Stimulated activated CD4-positive, alpha-beta T cell treated with anti-CD3 and anti-CD28 coated beads, Interleukin-12 subunit alpha, Interleukin-12 subunit beta, amount 100 ng/mL, for 24 hours (primary cell): Measurements from ENCODE around the gene TSEN2.
"Not testable (repeated sequence)": the region's sequence is repeated elsewhere in the genome, so short reads cannot be mapped to it uniquely, and the experiment has no call there.

Experiments
- DNase-seq, 2 experiments: peaks; one replicate each; pipeline ENCODE4 v3.0.0-alpha.2; 2020; ENCODE audit warnings: low read depth in 2 of 2

TSEN2 gene

DNA sequence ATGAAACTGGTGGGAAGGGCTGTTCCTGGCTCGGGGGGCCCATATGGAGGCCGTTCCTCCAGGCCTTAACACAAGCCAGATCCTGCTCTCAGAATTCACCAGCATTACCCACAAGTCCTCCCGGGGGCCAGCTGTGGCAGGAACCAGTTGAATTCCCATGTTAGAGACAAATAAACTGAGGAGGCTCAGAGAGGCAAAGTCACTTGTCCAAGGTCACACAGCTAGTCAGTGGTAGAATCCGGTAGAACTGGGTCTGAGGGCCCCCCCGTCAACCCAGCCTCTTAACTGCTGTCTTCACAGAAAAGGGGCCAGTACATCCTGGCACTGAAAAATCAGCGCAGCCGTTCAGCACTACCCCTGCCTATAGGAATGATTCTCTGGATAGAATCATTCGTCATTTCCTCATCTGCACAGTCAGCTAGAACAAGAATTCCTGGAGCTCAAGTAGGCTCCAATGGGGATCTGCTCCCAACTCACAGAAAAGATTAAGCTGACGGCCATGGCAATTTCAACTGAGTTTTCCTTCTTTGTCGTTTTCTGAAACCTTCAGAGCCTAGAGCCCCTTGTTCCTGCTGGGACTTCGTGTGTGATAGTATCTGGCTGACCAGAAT, 12.2 kb upstream of the TSEN2 start:
- DNase-seq, result no peak

DNA sequence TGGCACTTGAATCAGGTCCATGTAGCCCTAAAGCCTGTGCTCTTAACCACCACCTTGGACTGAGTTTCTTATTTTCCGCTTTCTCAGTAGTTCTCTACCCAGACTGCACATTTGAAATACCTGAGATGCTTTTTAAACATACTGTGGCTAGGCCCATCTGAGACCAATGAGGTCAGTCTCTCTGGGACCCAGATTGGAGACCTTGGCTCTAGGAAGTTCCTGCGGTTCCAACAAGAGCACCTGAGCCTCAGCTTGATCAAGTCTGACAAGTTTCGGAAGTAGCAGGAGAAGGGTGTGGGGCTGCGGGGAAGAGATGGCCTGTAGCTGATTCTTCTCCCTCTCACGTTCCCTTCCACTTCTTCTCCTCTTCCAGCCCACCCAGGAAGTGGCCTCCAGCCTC, 11.5 kb upstream of the TSEN2 start:
- no peak for DNase-seq

DNA sequence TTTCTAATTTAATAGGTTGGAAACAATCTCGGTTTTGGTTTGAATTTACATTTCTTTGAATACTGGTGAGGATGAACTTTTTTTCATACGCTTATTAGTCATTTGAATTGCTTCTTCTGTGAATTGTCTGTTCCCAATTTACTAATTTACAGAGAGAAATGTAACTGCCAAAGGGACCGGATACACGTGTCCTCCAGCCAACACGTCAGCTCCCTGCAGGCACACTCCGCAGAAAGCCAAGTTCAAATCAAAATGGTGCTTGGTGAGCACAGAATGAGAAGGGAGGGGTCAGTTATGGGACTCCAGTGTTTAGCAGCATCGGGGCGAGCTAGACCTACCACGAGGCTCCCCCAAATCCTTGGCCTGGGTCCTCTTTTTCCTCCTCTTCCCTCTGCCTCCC, 10.8 kb upstream of the TSEN2 start:
- DNase-seq, result no peak

DNA sequence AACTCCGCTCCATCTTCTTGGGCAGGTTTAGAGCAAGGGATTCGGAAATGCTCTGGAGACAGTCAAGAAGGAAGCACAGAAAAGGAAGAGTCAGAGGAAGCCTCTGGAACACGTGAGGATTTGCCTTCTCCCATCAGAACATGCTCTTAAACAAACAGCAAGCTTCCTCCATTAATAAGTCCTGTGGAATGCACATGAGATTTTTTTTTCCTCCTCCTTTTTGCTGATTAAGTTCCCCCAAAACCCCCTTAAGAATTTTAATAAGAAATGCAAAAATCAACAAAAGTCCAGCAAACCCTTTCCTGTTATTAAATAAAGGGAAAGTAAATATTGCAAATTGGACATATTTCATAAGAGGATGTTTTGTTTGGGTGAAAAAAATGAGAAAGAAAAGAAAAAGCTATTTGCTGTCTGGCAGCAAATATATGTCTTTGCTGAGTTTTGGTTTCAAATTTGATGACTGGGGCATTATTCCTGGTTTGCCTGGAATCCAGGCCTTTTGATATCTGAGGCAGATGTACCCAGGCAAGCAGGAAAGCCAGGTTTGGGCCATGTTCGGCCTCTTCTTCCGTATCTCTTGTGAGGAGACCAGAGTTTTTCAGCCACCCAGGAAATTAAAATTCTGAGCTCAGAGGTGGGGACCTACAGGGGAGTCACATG, 7.9 kb upstream of the TSEN2 start:
- no peak for DNase-seq

DNA sequence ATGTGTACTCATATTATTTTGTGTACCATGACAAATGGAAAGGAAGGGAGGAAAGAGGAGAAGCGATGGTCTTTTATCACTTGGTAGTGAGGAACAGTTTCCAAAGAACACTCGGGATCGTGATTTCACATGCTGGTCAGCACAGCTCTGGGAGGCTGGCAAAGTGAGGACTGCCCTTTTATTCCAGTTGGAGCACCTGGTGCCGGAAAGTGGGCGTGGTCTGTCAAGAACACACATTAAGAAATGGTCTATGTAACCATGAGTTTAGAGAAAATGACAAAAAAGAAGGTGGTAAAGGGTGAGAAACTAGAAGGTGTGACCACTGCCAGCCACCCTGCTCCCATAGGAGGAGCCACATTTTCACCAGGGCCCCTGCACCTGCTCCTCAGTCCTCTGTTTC, 7.0 kb upstream of the TSEN2 start:
- no peak for DNase-seq

DNA sequence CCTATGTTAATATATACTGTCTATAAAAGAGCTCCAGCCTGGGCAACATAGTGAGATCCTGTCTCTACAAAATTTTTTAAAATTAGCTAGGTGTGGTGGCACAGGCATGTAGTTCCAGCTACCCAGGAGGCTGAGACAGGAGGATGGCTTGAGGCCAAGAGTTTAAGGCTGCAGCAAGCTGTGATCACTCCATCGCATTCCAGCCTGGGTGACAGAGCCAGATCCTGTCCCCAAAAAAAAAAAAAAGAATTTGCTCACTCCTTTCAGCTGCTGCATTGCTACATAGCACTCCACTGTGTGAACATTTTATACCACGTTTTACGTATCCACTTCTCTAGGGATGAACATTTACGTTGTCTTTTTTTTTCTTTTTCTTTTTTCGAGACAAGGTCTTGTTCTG, 6.0 kb upstream of the TSEN2 start:
- no peak for DNase-seq

DNA sequence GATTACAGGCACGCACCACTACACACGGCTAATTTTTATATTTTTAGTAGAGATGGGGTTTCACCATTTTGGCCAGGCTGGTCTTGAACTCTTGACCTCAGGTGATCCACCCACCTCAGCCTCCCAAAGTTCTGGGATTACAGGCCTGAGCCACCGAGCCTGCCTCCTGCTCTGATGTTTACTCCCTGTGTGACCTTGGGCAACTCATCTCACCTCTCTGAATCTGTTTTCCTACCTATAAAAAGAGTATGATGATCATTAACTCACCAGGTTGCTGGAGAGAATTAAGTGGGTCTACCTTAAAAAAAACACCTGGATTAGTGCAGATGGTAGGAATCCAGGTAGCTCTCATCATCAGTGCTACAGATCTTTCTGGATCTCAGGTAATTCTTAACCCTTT, 5.1 kb upstream of the TSEN2 start:
- not testable (repeated sequence) for DNase-seq

DNA sequence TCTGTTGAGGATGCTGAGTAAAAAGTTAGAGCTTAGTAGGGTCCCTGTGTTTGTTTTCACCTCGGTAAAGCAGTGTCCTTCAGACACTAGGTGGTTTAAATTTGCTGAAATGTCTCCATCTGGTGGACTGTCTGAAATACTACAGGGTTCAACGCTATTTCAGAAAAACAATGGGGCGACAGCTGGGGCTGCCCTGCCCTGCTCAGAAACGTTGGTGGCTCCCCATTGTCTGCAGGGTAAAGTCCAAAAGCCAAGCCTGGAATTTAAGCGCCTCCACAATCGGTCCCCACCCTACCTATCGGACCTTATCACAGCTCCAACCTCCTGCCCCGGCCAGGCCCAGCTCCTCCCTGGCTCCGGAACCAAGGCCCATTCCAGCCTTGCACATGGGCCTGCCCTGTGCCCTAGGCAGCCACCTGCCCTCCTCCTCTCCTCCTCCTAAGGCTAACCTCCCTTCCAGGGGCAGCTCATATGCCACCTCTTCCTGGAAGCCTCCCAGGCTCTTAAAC, 4.3 kb upstream of the TSEN2 start:
- DNase-seq, result no peak

DNA sequence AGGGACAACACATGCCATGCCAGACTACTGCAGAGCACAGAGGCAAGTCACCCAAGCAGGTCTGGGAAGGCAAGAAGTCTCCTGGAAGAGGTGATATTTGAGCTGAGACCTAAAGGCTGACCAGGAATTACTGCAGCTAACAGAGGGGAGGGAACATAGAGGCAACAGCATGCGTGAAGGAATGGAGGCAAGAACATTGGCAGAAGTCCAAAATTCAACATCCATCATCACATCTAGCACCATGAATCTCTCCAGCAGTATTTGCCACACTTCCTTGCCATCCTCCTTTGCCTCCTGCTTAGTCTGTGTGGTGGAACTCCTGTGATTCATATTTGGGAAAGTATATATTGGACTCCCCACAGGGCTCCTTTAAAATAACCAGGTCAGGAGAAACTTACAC, 870 bp upstream of the TSEN2 start:
- DNase-seq, result no peak

DNA sequence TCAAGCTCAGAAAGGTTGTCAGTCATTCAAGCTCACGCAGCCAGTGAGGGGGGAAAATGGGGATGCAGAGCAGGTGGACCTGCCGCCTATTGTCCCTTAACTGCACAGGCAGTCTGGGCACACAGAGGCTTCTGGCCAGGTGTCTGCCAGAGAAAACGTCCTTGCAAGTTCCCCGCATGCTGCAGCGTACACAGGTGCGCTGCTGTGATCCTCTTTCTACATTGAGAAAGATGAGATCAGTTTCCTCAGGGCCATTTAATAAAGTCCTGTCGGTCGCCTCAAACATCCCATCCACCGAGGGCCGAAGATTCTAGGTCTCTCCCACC, 445 bp upstream of the TSEN2 start:
- DNase-seq, result no peak

DNA sequence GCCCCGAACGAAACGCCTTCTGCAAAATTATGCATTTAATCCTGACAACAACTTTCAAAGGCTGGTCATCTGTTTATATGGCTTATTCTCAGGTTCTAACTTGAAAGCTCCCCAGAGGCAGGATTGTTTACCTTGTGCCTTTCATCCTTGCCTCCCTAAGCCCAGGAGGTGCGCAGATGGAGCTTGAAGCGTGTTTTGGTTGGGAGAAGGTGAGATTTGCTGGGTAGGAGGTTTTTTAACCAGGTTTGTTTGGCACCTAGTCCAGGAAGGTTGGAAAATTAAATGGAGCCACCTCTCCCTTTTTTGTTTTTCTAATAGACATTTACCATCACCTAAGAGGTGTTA, 675 bp downstream of the TSEN2 start:
- no peak for DNase-seq

DNA sequence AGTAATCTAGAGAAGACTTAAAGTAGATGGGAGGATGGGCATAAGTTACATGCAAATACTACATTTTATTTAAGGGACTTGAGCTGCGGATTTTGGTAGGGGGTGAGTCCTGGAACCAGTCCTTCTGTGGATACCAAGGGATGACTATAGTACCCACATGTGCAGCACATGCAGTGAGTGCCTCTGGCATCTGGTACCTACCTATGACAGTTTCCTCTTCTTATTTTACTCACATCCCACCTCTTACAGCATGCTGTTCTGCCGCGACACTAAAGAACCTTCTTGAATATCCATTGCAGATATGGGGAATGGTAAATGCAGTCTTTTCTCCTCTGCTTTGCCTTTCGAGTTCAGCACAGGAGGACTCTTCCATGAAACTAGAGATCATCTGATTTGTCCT, 1.7 kb downstream of the TSEN2 start:
- no peak for DNase-seq

DNA sequence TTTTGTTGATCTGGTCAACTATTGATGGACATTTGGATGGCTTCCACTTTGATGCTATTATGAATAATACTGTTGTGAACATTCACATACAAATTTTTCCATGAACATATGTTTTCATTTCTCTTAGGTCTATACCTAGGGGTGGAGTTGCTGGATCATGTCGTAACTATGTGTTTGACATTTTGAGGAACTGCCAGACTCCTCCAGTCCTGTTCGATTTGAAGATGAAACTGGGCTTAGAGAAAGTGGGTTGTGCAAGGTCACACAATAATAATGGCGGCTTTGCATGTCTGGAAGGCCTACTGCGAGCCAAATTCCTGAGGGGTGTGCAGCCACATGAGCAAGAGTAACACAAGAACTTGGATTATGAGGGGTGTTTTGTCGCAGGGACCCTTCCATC, 2.6 kb downstream of the TSEN2 start:
- DNase-seq, result no peak

DNA sequence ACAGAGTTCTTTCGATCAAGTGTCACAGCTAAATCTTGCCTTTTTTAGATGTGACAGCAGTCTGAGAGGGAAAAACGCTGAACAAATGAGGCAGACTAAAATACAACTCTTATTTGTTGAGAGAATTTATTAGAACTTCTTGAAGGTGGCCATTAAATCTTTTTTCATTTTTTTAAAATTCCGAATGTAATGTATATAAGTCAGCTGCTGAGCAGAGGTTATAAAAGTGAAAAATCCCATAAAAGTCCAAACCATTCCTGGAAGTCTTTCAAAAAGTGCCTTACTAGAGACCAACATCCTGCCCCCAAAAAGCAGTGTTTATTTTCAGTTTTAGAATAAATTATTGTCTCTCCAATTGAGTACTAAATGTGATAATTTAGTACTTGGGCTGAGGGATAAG, 3.1 kb downstream of the TSEN2 start:
- no peak for DNase-seq

DNA sequence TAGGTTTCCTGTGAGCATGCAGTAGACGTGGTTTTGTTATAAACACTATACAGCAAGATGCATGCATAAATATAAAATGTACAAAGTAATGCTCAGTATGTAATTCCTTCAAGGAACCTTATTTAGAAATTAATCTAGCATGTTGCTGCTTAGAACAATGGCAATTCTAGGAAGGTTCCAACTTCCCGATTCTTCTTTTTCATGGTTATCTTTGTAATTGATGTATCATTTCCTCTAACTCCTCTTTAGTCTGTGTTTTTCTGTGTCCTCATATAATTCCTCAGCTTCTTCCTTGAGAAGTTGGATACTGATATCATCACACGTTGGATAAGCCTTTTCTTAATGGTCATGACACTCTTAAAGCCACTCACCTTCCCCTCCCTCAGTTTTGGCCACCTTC, 3.5 kb downstream of the TSEN2 start:
- no peak for DNase-seq

DNA sequence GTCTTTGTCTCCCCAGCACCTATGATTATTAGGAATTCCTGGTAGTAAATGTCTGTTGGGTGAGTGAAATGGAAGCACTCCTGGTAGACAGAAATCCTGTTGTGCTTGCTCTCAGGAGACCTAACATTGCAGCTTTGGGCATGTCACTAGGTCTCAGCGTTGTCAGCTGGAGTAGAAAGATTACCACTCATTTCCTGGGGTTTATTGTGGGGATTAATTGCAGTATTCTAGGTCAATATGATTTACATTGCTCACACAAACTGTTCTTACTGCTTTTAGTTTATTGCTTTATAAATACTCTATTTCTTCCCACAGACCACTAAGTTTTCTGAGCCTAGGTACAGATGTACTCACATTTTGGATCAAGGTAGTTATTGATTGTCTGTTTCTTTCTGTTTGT, 5.1 kb downstream of the TSEN2 start:
- no peak for DNase-seq

DNA sequence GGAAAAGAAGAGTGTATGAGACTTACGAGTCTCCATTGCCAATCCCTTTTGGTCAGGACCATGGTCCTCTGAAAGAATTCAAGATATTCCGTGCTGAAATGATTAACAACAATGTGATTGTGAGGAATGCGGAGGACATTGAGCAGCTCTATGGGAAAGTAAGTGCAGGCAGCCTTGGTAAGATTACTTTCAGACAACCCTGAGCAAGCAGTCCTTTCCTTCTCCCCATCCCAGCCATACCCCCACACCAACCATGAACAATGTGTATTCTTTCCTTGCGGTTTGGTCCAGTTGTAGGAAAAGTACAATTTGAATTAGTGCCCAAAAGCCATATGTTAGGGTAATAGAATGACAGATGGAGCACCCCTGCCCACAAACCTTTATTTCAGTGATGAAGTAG, 5.6 kb downstream of the TSEN2 start:
- no peak for DNase-seq

DNA sequence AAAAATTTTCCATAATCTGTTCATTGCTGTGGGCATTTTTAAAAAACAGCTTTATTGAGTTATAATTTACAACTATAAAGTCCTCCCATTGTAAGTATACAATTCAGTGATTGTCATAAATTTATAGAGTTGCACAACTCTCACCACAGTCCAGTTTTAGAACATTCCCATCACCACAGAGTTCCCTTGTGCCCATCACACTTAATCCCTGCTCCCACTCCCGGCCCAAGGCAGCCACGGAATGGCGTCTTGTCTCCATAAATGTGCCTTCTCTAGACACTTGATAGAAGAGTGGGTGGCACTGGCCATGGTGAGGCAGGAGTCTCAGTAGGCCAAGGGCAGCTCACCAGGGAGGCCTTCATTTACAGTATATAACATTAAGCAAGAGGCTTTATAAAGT, 6.3 kb downstream of the TSEN2 start:
- no peak for DNase-seq

DNA sequence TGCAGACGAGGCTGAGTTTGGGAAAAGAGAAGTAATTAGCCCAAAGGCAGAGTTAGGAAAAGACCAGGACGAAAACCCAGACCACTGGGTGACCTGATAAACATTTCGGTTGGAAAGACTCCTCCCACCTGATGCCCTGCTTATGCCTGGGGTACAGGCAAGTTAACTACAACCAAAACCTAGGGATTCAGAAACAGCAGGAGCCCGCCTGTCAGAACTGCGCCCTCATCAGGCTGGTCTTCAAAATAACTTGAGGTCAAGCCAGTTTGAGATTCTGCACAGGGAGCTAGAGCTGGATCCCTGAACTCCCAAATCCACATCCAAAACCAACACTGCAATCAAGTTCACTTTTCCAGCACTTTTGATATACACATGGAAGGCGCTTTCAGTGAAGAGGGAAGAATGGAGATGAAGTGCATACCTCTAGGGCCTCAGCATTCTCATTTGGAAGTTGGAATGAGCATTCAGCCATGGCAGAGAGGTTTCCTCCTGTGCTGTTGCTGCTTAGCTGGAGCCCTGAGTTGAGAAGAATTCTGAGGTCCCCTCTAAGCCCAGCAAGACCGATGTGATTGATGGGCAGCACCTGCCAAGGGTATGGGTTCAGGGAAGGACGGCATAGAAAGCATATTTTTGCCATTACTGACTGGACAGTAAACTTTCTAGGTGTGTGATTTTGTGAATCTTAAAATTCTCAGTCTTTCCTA, 11.6 kb downstream of the TSEN2 start:
- no peak for DNase-seq

DNA sequence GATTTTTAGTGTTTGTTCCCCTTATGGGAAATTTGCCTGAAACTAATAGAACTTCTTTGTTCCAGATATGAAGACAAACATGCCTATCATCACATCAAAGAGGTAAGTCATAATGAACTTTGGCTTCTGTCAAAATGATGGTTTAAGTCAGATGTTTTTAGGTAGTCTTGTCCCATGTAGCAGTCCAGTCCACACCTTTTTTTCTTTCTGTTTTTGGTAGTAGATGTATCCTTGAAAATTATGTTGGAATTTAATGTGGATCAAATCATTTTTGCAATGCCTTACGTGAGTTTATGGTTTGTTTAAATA, 12.1 kb downstream of the TSEN2 start:
- DNase-seq, result no peak

DNA sequence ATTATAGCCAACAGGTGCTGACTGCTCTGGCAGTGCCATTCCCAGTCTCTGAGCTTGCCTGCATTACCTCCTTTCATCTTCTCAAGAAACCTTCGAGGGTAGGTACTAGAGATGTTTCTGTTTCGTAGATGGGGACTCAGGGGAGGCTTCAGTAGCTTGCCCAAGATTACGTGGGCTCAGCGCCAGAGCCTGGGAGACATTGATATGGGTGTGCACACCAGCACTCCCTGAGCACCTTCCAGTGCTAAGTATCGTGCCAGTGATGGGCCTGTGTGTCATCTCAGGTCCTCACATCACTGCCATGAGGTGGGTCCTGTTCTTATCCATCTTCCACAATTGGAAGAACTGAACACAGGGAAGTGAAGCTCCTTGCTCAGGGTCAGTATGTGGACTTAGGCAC, 15.2 kb downstream of the TSEN2 start:
- no peak for DNase-seq

DNA sequence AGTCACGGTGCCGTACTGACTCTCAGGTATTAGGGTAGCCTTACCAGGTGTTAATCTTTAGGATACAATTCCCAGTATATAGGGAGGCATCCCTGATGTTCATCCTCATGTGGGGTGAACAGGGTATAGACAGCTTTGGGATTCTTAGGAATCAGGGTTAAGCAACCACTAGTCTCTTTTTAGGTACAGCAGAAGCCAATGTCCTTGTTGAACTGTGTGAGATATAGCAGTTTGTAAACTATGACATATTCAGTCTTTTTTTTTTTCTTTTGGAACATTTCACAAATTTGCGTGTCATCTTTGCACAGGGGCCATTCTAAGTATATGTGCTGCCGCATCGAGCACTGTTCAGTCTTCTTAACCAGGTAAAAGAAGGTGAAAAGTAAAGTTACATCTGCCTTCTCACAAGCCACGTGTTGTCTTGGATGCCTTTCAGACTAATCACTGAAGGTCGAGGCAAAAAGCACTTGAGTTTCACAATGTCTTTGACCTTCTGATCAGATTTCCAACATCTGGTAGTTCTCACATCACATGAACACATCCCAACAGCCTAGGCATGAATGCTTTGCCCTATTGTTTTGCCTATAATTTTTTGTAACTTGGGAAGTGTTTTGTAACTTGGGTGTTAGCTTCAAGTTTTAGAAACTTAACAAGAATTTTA, 17.2 kb downstream of the TSEN2 start:
- no peak for DNase-seq
